ENCODE results near the gene SLC46A3.

DNA sequence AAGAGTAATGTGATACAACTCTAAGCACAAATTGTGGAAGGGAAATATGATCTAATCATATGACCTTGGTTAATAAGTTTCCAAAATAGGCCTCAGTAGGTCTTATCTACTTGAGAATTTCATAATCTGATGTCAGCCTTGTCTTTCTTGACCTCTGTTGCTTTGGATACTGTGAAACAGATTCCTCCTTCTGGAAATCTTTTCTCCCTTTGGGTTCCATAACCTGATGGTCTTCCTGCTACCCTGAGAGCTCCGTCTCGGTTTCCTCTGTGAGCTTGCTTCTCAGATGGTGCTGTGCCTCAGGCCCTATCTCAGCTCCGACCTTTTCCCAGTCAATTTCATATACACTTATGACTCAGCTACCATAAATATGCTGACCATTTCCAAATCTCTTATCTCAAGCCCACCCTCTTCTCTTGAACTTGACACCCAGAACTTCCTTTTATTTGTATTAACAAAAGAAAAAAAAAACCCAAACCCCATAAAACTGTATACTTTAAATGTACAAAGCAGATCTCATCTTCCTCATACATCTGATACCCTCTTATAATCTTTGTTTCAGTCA is 6.4 kb upstream of the SLC46A3 start:
- TF ChIP-seq EP300 (IDR thresholded peaks at IDR 0.05) (no peak), POLR2AphosphoS5 (IDR thresholded peaks at IDR 0.05) (no peak)
- TF ChIP-seq, protein P1, sequence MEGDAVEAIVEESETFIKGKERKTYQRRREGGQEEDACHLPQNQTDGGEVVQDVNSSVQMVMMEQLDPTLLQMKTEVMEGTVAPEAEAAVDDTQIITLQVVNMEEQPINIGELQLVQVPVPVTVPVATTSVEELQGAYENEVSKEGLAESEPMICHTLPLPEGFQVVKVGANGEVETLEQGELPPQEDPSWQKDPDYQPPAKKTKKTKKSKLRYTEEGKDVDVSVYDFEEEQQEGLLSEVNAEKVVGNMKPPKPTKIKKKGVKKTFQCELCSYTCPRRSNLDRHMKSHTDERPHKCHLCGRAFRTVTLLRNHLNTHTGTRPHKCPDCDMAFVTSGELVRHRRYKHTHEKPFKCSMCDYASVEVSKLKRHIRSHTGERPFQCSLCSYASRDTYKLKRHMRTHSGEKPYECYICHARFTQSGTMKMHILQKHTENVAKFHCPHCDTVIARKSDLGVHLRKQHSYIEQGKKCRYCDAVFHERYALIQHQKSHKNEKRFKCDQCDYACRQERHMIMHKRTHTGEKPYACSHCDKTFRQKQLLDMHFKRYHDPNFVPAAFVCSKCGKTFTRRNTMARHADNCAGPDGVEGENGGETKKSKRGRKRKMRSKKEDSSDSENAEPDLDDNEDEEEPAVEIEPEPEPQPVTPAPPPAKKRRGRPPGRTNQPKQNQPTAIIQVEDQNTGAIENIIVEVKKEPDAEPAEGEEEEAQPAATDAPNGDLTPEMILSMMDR (IDR thresholded peaks at IDR 0.05) = no peak

Measured in suprapubic skin (tissue), 4 donors.